Vagina (tissue), 2 donors: Measurements from ENCODE around the gene KCNH4.
A peak's percentile ranks its signal among the peaks of the same experiment; 100 is the strongest.

Source experiments
- POLR2AphosphoS5 ChIP-seq, 2 donors: sonication (generic); formaldehyde crosslinking; IDR thresholded peaks; one replicate each; pipeline ENCODE4 v1.9.0; 2017; ENCODE audit warnings: antibody characterized with exemption in 2 of 2, mild to moderate bottlenecking in 2 of 2, low read depth in 1 of 2; ENCODE audit not compliant: insufficient read depth in 1 of 2
- TF ChIP-seq, protein P1 (sequence below), 3 experiments: fragments of 450-650 bp in 2 of 3; fragments of 200-600 bp in 1 of 3; sonication (generic) in 1 of 3; IDR thresholded peaks; one replicate each; pipeline ENCODE4 v1.5.1; 2017 to 2019; ENCODE audit warnings: antibody characterized with exemption in 3 of 3, mild to moderate bottlenecking in 2 of 3, moderate library complexity in 2 of 3

DNA sequence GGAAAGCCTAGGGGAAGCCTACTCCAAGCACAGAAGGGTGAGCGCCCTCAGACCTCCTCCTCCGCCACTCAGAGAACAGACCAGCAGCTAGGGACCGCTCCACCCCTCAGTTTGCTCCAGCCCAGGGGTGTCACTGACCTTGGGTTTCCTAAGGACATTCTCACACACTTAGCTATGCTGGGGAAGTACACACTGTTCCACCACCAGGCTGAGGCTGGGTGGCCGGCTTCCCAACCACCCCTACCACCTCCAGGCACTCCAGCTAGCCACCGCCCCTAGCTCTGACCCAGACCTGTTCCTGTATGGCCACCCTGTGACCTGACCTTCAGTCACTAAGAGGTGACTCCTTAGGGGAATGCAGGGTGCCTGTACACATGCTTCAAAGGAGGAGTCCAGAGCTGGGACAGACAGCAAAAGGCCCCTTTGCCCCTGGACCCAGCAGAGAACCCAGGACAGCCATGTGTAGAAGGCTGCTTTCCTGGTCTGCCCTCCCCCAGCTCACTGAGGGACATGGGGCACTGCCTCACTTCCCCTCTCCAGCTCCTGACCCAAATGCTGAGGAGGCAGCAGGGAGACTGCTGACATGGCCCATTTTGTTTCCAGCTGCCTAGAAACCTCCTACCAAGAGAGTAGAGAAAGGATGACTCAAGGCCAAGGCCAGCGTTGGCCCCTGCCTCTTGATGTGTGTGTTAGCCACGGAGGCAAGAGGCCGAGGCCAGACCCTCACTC lies 51.7 kb downstream of the KCNH4 start:
- TF ChIP-seq, protein P1, sequence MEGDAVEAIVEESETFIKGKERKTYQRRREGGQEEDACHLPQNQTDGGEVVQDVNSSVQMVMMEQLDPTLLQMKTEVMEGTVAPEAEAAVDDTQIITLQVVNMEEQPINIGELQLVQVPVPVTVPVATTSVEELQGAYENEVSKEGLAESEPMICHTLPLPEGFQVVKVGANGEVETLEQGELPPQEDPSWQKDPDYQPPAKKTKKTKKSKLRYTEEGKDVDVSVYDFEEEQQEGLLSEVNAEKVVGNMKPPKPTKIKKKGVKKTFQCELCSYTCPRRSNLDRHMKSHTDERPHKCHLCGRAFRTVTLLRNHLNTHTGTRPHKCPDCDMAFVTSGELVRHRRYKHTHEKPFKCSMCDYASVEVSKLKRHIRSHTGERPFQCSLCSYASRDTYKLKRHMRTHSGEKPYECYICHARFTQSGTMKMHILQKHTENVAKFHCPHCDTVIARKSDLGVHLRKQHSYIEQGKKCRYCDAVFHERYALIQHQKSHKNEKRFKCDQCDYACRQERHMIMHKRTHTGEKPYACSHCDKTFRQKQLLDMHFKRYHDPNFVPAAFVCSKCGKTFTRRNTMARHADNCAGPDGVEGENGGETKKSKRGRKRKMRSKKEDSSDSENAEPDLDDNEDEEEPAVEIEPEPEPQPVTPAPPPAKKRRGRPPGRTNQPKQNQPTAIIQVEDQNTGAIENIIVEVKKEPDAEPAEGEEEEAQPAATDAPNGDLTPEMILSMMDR (IDR thresholded peaks at IDR 0.05) = no peak
- peak; percentile 12 to 45 for TF ChIP-seq POLR2AphosphoS5 (IDR thresholded peaks at IDR 0.05; ENCODE audit: insufficient read depth in 1 of 2, low read depth in 1 of 2)
